Measurements from ENCODE around the gene TTI1. TPM values are rescaled to one million over a fixed set of nuclear protein-coding genes. Genes with fewer than 3 reads are reported as not detected.

TTI1 gene
- total RNA-seq, 1 donor from 2014 or later: 52.1 TPM

DNA sequence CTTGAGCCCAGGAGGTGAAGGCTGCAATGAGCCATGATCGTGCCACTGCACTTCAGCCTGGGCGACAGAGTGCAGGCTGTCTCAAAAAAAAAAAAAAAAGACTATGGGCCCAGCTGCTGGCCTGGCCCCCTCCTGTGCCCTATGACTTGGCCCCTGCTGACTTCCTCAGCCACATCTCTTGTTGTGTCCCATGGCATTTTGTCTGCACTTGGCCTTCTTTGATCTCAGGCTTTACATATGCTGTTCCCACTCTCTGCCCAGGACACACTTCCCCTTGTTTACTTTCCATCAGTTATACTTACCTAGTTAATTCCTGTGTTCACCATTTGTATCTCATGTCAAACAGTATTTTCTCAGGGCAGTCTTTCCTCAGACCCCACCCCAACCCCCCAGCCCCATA, 44.8 kb upstream of the TTI1 start:
- H3K27me3 ChIP-seq: no peaks in the 10 kb centered on the region
- no peak for DNase-seq (ENCODE audit: low spot score)
- no peak overlapping the region for H3K9ac ChIP-seq
- Mint-ChIP-seq H3K9me3 (peaks cover 20% of the 10 kb centered on the region), H3K27ac (no peak overlapping the region), H3K4me3 (no peak overlapping the region), H3K36me3 (peaks cover 55% of the 10 kb centered on the region), H3K4me1 (no peaks in the 10 kb centered on the region), H3K27me3 (ENCODE audit: insufficient read depth, low read depth) (peaks cover 5% of the 10 kb centered on the region)
- H3K4me3 ChIP-seq: no peak overlapping the region
- no peak overlapping the region for H3K27ac ChIP-seq
- H2AFZ ChIP-seq (replicated peaks): no peak overlapping the region
- no peaks in the 10 kb centered on the region for H3K9me3 ChIP-seq (ENCODE audit: low read depth)
- H3K36me3 ChIP-seq: no peaks in the 10 kb centered on the region
- peaks cover 10% of the 10 kb centered on the region for H4K20me1 ChIP-seq (ENCODE audit: low read depth)
- TF ChIP-seq, protein P1, sequence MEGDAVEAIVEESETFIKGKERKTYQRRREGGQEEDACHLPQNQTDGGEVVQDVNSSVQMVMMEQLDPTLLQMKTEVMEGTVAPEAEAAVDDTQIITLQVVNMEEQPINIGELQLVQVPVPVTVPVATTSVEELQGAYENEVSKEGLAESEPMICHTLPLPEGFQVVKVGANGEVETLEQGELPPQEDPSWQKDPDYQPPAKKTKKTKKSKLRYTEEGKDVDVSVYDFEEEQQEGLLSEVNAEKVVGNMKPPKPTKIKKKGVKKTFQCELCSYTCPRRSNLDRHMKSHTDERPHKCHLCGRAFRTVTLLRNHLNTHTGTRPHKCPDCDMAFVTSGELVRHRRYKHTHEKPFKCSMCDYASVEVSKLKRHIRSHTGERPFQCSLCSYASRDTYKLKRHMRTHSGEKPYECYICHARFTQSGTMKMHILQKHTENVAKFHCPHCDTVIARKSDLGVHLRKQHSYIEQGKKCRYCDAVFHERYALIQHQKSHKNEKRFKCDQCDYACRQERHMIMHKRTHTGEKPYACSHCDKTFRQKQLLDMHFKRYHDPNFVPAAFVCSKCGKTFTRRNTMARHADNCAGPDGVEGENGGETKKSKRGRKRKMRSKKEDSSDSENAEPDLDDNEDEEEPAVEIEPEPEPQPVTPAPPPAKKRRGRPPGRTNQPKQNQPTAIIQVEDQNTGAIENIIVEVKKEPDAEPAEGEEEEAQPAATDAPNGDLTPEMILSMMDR (IDR thresholded peaks at IDR 0.05): no peak
- TF ChIP-seq EZH2phosphoT487 (IDR thresholded peaks at IDR 0.05): no peak
- TF ChIP-seq EZH2 (IDR thresholded peaks at IDR 0.05): no peak
- no peak overlapping the region for H3K4me2 ChIP-seq
- peaks cover 2% of the 10 kb centered on the region for H3K4me1 ChIP-seq
- no peaks in the 10 kb centered on the region for H3F3A ChIP-seq (ENCODE audit: low read depth)
- peaks cover 62% of the 10 kb centered on the region for H3K79me2 ChIP-seq (ENCODE audit: low read depth)

DNA sequence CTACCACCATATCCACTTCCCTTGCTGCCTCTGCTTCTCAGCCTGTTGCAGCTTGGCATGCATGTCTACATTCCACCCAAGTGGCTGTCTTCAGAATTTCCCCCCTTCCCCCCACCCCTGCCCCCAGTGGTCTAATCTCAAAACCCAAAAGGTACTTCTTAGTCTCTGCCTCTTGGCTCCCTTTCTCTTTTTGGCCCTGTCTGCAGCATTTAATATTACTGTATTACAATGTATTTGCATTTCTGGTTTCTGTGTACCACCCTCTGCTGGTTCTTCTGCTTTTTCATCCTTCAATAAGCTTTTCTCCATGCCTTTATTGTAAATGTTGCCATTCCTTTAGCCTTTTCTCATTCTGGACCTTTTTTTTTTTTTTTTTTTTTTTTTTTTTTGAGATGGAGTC, 43.3 kb upstream of the TTI1 start:
- peaks cover 4% of the 10 kb centered on the region for H3K27me3 Mint-ChIP-seq (ENCODE audit: insufficient read depth, low read depth)
- Histone ChIP-seq H3K4me2 (no peak overlapping the region), H3F3A (ENCODE audit: low read depth) (no peaks in the 10 kb centered on the region), H3K36me3 (no peaks in the 10 kb centered on the region), H3K9me3 (ENCODE audit: low read depth) (no peaks in the 10 kb centered on the region), H3K79me2 (ENCODE audit: low read depth) (peaks cover 48% of the 10 kb centered on the region), H3K4me3 (no peak overlapping the region), H3K4me1 (no peaks in the 10 kb centered on the region), H3K27ac (no peak overlapping the region), H3K27me3 (no peaks in the 10 kb centered on the region), H4K20me1 (ENCODE audit: low read depth) (peaks cover 11% of the 10 kb centered on the region), H2AFZ (replicated peaks) (no peak overlapping the region), H3K9ac (no peak overlapping the region)
- H3K9me3 Mint-ChIP-seq: peaks cover 18% of the 10 kb centered on the region
- TF ChIP-seq EZH2 (IDR thresholded peaks at IDR 0.05): no peak
- no peak for TF ChIP-seq EZH2phosphoT487 (IDR thresholded peaks at IDR 0.05)
- TF ChIP-seq, protein P1 (IDR thresholded peaks at IDR 0.05): no peak
- DNase-seq (ENCODE audit: low spot score): no peak
- no peak overlapping the region for H3K27ac Mint-ChIP-seq
- no peaks in the 10 kb centered on the region for H3K4me1 Mint-ChIP-seq
- no peak overlapping the region for H3K4me3 Mint-ChIP-seq
- H3K36me3 Mint-ChIP-seq: peaks cover 53% of the 10 kb centered on the region

DNA sequence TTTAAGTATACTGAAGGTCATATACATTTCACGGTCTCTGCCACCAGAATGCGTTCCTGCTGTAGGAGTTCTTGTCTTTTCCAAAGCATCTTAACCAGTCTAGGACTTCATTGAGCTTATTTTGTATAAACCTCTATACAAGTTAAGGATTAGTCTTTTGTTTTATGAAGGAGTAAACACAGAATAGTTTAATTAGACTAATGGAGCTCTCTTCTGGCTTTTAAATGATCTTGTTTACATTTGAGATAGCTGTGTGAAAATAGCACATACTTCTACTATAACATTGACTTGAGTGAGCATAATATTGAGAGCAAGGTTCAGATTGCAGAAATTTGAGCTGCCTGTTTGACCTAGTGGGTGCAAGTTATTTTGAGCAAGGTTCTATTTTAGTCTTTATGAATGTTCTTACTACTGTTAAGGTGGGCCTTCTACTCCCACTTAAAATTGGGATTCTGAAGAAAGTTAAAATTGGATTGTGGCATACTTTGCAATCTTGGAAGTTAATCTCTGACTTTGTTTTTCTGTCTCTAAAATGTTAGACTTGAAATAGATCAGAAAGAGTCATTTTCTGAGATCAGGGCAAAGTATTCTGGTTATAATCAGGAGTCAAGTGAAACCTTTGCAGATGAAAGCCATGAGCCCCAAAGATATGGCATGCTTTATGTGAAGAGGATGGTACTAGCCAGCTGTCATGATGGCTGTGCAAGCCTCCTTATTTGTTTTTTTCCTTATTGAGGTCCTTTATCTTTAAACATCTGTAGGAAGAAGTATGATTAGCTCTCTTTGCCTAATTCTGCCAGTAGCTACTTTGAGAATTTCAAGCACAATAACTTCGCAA, 42.1 kb upstream of the TTI1 start:
- Histone ChIP-seq H3K4me1 (no peaks in the 10 kb centered on the region), H3K27me3 (no peaks in the 10 kb centered on the region), H3K9me3 (ENCODE audit: low read depth) (no peaks in the 10 kb centered on the region), H3K27ac (no peak overlapping the region), H3K4me3 (no peak overlapping the region), H3K4me2 (no peak overlapping the region), H3K36me3 (no peaks in the 10 kb centered on the region), H3F3A (ENCODE audit: low read depth) (no peaks in the 10 kb centered on the region), H3K9ac (no peak overlapping the region), H2AFZ (replicated peaks) (no peak overlapping the region), H3K79me2 (ENCODE audit: low read depth) (peaks cover 37% of the 10 kb centered on the region), H4K20me1 (ENCODE audit: low read depth) (peaks cover 11% of the 10 kb centered on the region)
- no peak overlapping the region for H3K4me3 Mint-ChIP-seq
- peaks cover 12% of the 10 kb centered on the region for H3K9me3 Mint-ChIP-seq
- DNase-seq (ENCODE audit: low spot score): no peak
- no peak overlapping the region for H3K27ac Mint-ChIP-seq
- peaks cover 2% of the 10 kb centered on the region for H3K27me3 Mint-ChIP-seq (ENCODE audit: insufficient read depth, low read depth)
- peaks cover 54% of the 10 kb centered on the region for H3K36me3 Mint-ChIP-seq
- H3K4me1 Mint-ChIP-seq: no peaks in the 10 kb centered on the region
- no peak for TF ChIP-seq EZH2phosphoT487 (IDR thresholded peaks at IDR 0.05)
- TF ChIP-seq EZH2 (IDR thresholded peaks at IDR 0.05): no peak
- TF ChIP-seq, protein P1 (IDR thresholded peaks at IDR 0.05): no peak

All from neural progenitor cell (in vitro differentiated cells).